ENCODE measurements around the gene DAP. TPM values are rescaled to one million over a fixed set of nuclear protein-coding genes. Genes with fewer than 3 reads are reported as not detected.

DAP gene
- polyA plus RNA-seq, 2 of the 4 experiments (the other 2 are of a cell fraction): 24.2 to 54.9 TPM

GRCh38 chr5:10734832-10735523, 26.1 kb downstream of the DAP start:
- ATAC-seq (no peak), DNase-seq (ENCODE audit: low read depth in 1 of 2, low spot score in 1 of 2) (no peak), FAIRE-seq (no peak)
- Histone ChIP-seq H3K4me1 (no peaks in the 10 kb centered on the region), H3K4me3 (no peak overlapping the region), H3K9me3 (peaks cover 7% of the 10 kb centered on the region), H3K4me2 (no peak overlapping the region), H3K27ac (no peak overlapping the region)
- ChIA-PET CTCF (interaction anchor here (0.8 to 0.9 kb wide), 3 partner anchors 32 to 107 kb away, joined by 3 read pairs; no protein-coding TSS in a partner anchor), POLR2A (no interaction called here)
- 80% methylated on average over 8 of the region's 8 CpGs for WGBS (ENCODE audit: missing lambda C conversion rate)
- TF ChIP-seq HES2 (IDR thresholded peaks at IDR 0.05) (no peak), NFE2L2 (conservative IDR thresholded peaks at IDR 0.05; ENCODE audit: low read length) (no peak), CHD4 (IDR thresholded peaks at IDR 0.05; ENCODE audit: borderline replicate concordance) (no peak), BHLHE40 (IDR thresholded peaks at IDR 0.05; ENCODE audit: low read depth, low read length) (no peak), HOXB5 (CRISPR knock-in tag; IDR thresholded peaks at IDR 0.05) (no peak), PBX3 (IDR thresholded peaks at IDR 0.05) (no peak), HOXB13 (CRISPR knock-in tag; IDR thresholded peaks at IDR 0.05; ENCODE audit: low read depth) (no peak), TFCP2L1 (CRISPR knock-in tag; IDR thresholded peaks at IDR 0.05) (no peak), RNF2 (IDR thresholded peaks at IDR 0.05; ENCODE audit: borderline replicate concordance, low read depth) (no peak), HDAC2 (IDR thresholded peaks at IDR 0.05) (no peak), POLR2AphosphoS2 (conservative IDR thresholded peaks at IDR 0.05; ENCODE audit: low read length) (no peak), JUN (IDR thresholded peaks at IDR 0.05) (no peak), ZNF302 (CRISPR knock-in tag; IDR thresholded peaks at IDR 0.05) (no peak)

- no peak for FAIRE-seq
- H3K4me1 ChIP-seq: no peaks in the 10 kb centered on the region
- H3K9me3 ChIP-seq: no peaks in the 10 kb centered on the region
- no peak for DNase-seq (ENCODE audit: low read depth in 1 of 2, low spot score in 1 of 2)
- no peak for TF ChIP-seq EHF (CRISPR knock-in tag; IDR thresholded peaks at IDR 0.05)
- TF ChIP-seq JUNB (IDR thresholded peaks at IDR 0.05): no peak
- TF ChIP-seq ZC3H11A (IDR thresholded peaks at IDR 0.05): no peak
- no peak for TF ChIP-seq FOSB (CRISPR knock-in tag; IDR thresholded peaks at IDR 0.05)
- TF ChIP-seq TP53 (CRISPR knock-in tag; IDR thresholded peaks at IDR 0.05): no peak
- no peak for TF ChIP-seq ZNF302 (CRISPR knock-in tag; IDR thresholded peaks at IDR 0.05)
- no peak for TF ChIP-seq MAZ (IDR thresholded peaks at IDR 0.05; ENCODE audit: borderline replicate concordance, low read depth, low read length)
- no peak for ATAC-seq
- no peak overlapping the region for H3K4me2 ChIP-seq
- CTCF ChIA-PET: no interaction called here
- WGBS (ENCODE audit: missing lambda C conversion rate): 82% methylated on average over 10 of the region's 11 CpGs
- H3K27ac ChIP-seq: no peak overlapping the region
- H3K4me3 ChIP-seq: no peak overlapping the region
- POLR2A ChIA-PET: no interaction called here
Measured at GRCh38 chr5:10734037-10734709, 26.9 kb downstream of the DAP start.

- no peaks in the 10 kb centered on the region for H3K4me1 ChIP-seq
- no peak overlapping the region for H3K4me2 ChIP-seq
- ChIA-PET POLR2A (no interaction called here), CTCF (no interaction called here)
- ATAC-seq (no peak), FAIRE-seq (no peak), DNase-seq (ENCODE audit: low read depth in 1 of 2, low spot score in 1 of 2) (no peak)
- WGBS (ENCODE audit: missing lambda C conversion rate): 61% methylated on average over 2 of the region's 2 CpGs
- H3K27ac ChIP-seq: no peak overlapping the region
- no peaks in the 10 kb centered on the region for H3K9me3 ChIP-seq
- H3K4me3 ChIP-seq: no peak overlapping the region
- TF ChIP-seq PBX3 (IDR thresholded peaks at IDR 0.05) (no peak), CHD2 (IDR thresholded peaks at IDR 0.05; ENCODE audit: low read length, partially characterized antibody) (no peak), EHMT2 (IDR thresholded peaks at IDR 0.05; ENCODE audit: low read depth) (no peak), BCL3 (IDR thresholded peaks at IDR 0.05) (no peak), REST (IDR thresholded peaks at IDR 0.05) (no peak), HOXB13 (CRISPR knock-in tag; IDR thresholded peaks at IDR 0.05; ENCODE audit: low read depth) (no peak), FOXS1 (CRISPR knock-in tag; IDR thresholded peaks at IDR 0.05) (no peak), FOSL2 (IDR thresholded peaks at IDR 0.05) (no peak), FOSL2 (CRISPR knock-in tag; IDR thresholded peaks at IDR 0.05) (no peak), HES2 (IDR thresholded peaks at IDR 0.05) (no peak), POLR2A (IDR thresholded peaks at IDR 0.05; ENCODE audit: low read length) (no peak), EHF (CRISPR knock-in tag; IDR thresholded peaks at IDR 0.05) (no peak)
Measured at GRCh38 chr5:10733426-10733825, 27.6 kb downstream of the DAP start.

Data from A549 (cell line).